HepG2 (cell line): ENCODE data around the gene NCOA5. TPM values are rescaled to one million over a fixed set of nuclear protein-coding genes. Genes with fewer than 3 reads are reported as not detected.
A peak's percentile ranks its signal among the peaks of the same experiment; 100 is the strongest.

ENCODE experiments used
- ATAC-seq: fragments of 200-7000 bp; cut with Tn5 transposase; 3 replicates; pipeline ENCODE4 v1.9.1; 2020; ENCODE audit warnings: mild to moderate bottlenecking, moderate library complexity
- BruUV-seq: library from RNA; stranded (reverse); fragments of 400-500 nt; replicated peaks from 2 replicates; lab custom pipeline; 2021; lab: Mats Ljungman, UMichigan
- CTCF ChIA-PET: fragments of 300-600 bp; formaldehyde crosslinking; extraction: SDS; loops from one replicate; lab custom pipeline; 2021; ENCODE audit warnings: low total read pairs, inconsistent platforms, low intra/inter-chr PET ratio; lab: Yijun Ruan, JAX
- POLR2A ChIA-PET: fragments of 350-600 bp; sonication (Branson Sonifier 250); formaldehyde crosslinking; loops from one replicate; lab custom pipeline; 2020; ENCODE audit warnings: antibody characterized with exemption, inconsistent platforms; lab: Yijun Ruan, JAX
- DNase-seq: peaks from one replicate; pipeline ENCODE4 v3.0.0-alpha.2; 2015; ENCODE audit warnings: low spot score
- FAIRE-seq: peaks from 3 replicates; lab custom pipeline; 2011; peaks lifted over from hg19 to GRCh38; lab: Jason Lieb, UNC
- H2AFZ ChIP-seq: one replicate; pipeline ENCODE4 v1.6.1; 2011; ENCODE audit warnings: low read length, inconsistent platforms
- H3K27ac ChIP-seq: fragments of 300-600 bp; 3 replicates; pipeline ENCODE4 v1.8.0; 2011; ENCODE audit warnings: mixed run types, mild to moderate bottlenecking, mixed read lengths, low read length, inconsistent platforms; ENCODE audit not compliant: insufficient read depth; ENCODE audit errors: extremely low read length
- H3K27me3 ChIP-seq, 2 experiments: fragments of 200-600 bp in 1 of 2; 2 replicates in 1 of 2; 3 replicates in 1 of 2; pipeline versions ENCODE4 v1.6.0 to v1.8.0; 2011; ENCODE audit warnings: low read length in 2 of 2, mild to moderate bottlenecking in 2 of 2, moderate library complexity in 2 of 2, inconsistent platforms in 1 of 2; ENCODE audit not compliant: insufficient read depth in 2 of 2, control insufficient read depth in 1 of 2
- H3K36me3 ChIP-seq, 2 experiments: fragments of 200-600 bp in 1 of 2; replicated peaks in 1 of 2; 2 replicates in 1 of 2; 3 replicates in 1 of 2; pipeline versions ENCODE4 v1.5.1 to v1.8.0; 2011; ENCODE audit warnings: low read length in 2 of 2, inconsistent platforms in 1 of 2; ENCODE audit not compliant: insufficient read depth in 2 of 2, control insufficient read depth in 1 of 2
- H3K4me1 ChIP-seq: 2 replicates; pipeline ENCODE4 v1.5.1; 2012; ENCODE audit warnings: low read length, inconsistent platforms; ENCODE audit not compliant: insufficient read depth
- H3K4me2 ChIP-seq: 2 replicates; pipeline ENCODE4 v1.6.0; 2011; ENCODE audit warnings: low read depth, low read length, inconsistent platforms
- H3K4me3 ChIP-seq, 3 experiments: fragments of 200-600 bp in 1 of 3; sonication (generic), shearing (Covaris generic) in 1 of 3; replicated peaks in 1 of 3; 2 replicates each; pipeline ENCODE4 v1.5.1; 2011 to 2016; ENCODE audit warnings: low read length in 3 of 3, inconsistent platforms in 2 of 3, low read depth in 2 of 3, mild to moderate bottlenecking in 2 of 3, control low read depth in 1 of 3, mixed read lengths in 1 of 3; ENCODE audit not compliant: insufficient read depth in 1 of 3
- H3K79me2 ChIP-seq: one replicate; pipeline ENCODE4 v1.6.1; 2011; ENCODE audit warnings: low read length, inconsistent platforms; ENCODE audit not compliant: insufficient read depth
- H3K9ac ChIP-seq: 2 replicates; pipeline ENCODE4 v1.6.0; 2011; ENCODE audit warnings: mild to moderate bottlenecking, low read depth, low read length, inconsistent platforms; ENCODE audit not compliant: insufficient read depth
- H3K9me3 ChIP-seq: 2 replicates; pipeline ENCODE4 v1.5.1; 2012; ENCODE audit warnings: mild to moderate bottlenecking, low read length
- H4K20me1 ChIP-seq: 2 replicates; pipeline ENCODE4 v1.6.0; 2011; ENCODE audit warnings: inconsistent platforms, mild to moderate bottlenecking, low read length, moderate library complexity; ENCODE audit not compliant: insufficient read depth
- AHR ChIP-seq: IDR thresholded peaks from 2 replicates; pipeline ENCODE4 v1.6.1; 2018; ENCODE audit warnings: missing genetic modification reagents, missing compliant biosample characterization
- BORCS8-MEF2B ChIP-seq: sonication (generic); formaldehyde crosslinking; IDR thresholded peaks from 2 replicates; pipeline ENCODE4 v1.8.0; 2022; ENCODE audit warnings: mild to moderate bottlenecking, missing genetic modification reagents
- CC2D1A ChIP-seq: sonication (generic); formaldehyde crosslinking; IDR thresholded peaks from 2 replicates; pipeline ENCODE4 v1.8.1; 2023; ENCODE audit warnings: mild to moderate bottlenecking, missing genetic modification reagents
- CHD2 ChIP-seq: IDR thresholded peaks from 2 replicates; pipeline ENCODE4 v1.6.1; 2011; ENCODE audit warnings: low read depth, low read length, improper control_type of control experiment
- FOXA3 ChIP-seq: IDR thresholded peaks from 2 replicates; pipeline ENCODE4 v1.6.1; 2016; ENCODE audit warnings: missing genetic modification reagents, missing compliant biosample characterization
- MATR3 ChIP-seq: sonication (generic); formaldehyde crosslinking; IDR thresholded peaks from 2 replicates; pipeline ENCODE4 v1.4.0; 2020; ENCODE audit warnings: missing genetic modification reagents
- NCOR1 ChIP-seq: fragments of 200-600 bp; sonication (generic); IDR thresholded peaks from 2 replicates; pipeline ENCODE4 v1.7.0; 2017; ENCODE audit warnings: antibody characterized with exemption, low read length, borderline replicate concordance
- TBL1XR1 ChIP-seq: fragments of 150-350 bp; IDR thresholded peaks from 2 replicates; pipeline ENCODE4 v1.6.1; 2014; ENCODE audit warnings: borderline replicate concordance, low read length; ENCODE audit not compliant: partially characterized antibody
- TGIF2 ChIP-seq: IDR thresholded peaks from 2 replicates; pipeline ENCODE4 v1.6.1; 2016; ENCODE audit warnings: control low read depth, missing compliant biosample characterization
- ZFP36L1 ChIP-seq: sonication (generic); formaldehyde crosslinking; IDR thresholded peaks from 2 replicates; pipeline ENCODE4 v1.8.0; 2022; ENCODE audit warnings: mild to moderate bottlenecking, missing genetic modification reagents, moderate library complexity
- ZNF138 ChIP-seq: sonication (generic); formaldehyde crosslinking; IDR thresholded peaks from 2 replicates; pipeline ENCODE4 v1.5.0; 2020; ENCODE audit warnings: mild to moderate bottlenecking, low read depth, missing genetic modification reagents
- ZNF274 ChIP-seq: sonication (generic); formaldehyde crosslinking; IDR thresholded peaks from 2 replicates; pipeline ENCODE4 v1.5.1; 2020; ENCODE audit warnings: mild to moderate bottlenecking, missing genetic modification reagents
- ZNF34 ChIP-seq: sonication (generic); formaldehyde crosslinking; IDR thresholded peaks from 2 replicates; pipeline ENCODE4 v1.4.0; 2020; ENCODE audit warnings: mild to moderate bottlenecking, missing genetic modification reagents, borderline replicate concordance
- ZNF558 ChIP-seq: sonication (generic); formaldehyde crosslinking; IDR thresholded peaks from 2 replicates; pipeline ENCODE4 v1.9.0; 2022; ENCODE audit warnings: mild to moderate bottlenecking, missing genetic modification reagents, borderline replicate concordance
- ZNF607 ChIP-seq: sonication (generic); formaldehyde crosslinking; IDR thresholded peaks from 2 replicates; pipeline ENCODE4 v1.5.1; 2020; ENCODE audit warnings: missing genetic modification reagents, mild to moderate bottlenecking, borderline replicate concordance
- ZNF747 ChIP-seq: sonication (generic); formaldehyde crosslinking; IDR thresholded peaks from 2 replicates; pipeline ENCODE4 v1.8.1; 2023; ENCODE audit warnings: missing genetic modification reagents, mild to moderate bottlenecking, borderline replicate concordance
- ZNF850 ChIP-seq: sonication (generic); formaldehyde crosslinking; conservative IDR thresholded peaks from 2 replicates; pipeline ENCODE4 v1.9.0; 2021; ENCODE audit warnings: mild to moderate bottlenecking, missing genetic modification reagents
- WGBS: methylation state at CpG from one replicate; pipeline ENCODE4 v1.1.6; 2017; ENCODE audit warnings: low lambda C conversion rate; 5-methylcytosine and 5-hydroxymethylcytosine counted together
- in situ Hi-C: cut with HindIII; loops from 2 replicates; pipeline ENCODE4 v1.10.0; 2017; ENCODE audit warnings: low pct_unique_long_range_greater_than_20kb; ENCODE audit not compliant: extremely low pct_ligation_motif_present
- intact Hi-C: fragments of 100-400 bp; cut with micrococcal nuclease; formaldehyde crosslinking; loops from one replicate; pipeline ENCODE4 v1.10.0; 2022; ENCODE audit not compliant: unreplicated experiment
- polyA plus RNA-seq, 8 experiments: library from polyadenylated mRNA; depleted of rRNA in 3 of 8; stranded (reverse) in 7 of 8; unstranded in 1 of 8; fragments of >200 nt; fragmentation: Illumina TruSeq in 4 of 8; extraction: Trizol in 4 of 8; gene quantifications; 2 replicates each; pipeline versions ENCODE4 v1.2.1 to v1.2.3, GENCODE V29; 2011 to 2016; ENCODE audit warnings: low read depth in 4 of 8, missing spikeins in 1 of 8, mixed read lengths in 1 of 8; ENCODE audit not compliant: insufficient read depth in 1 of 8
- total RNA-seq, 5 experiments: library from RNA; depleted of rRNA; stranded (reverse); fragments of >200 nt; fragmentation: Illumina TruSeq; extraction: Trizol; gene quantifications; 2 replicates each; pipeline ENCODE4 v1.2.3, GENCODE V29; 2016; ENCODE audit warnings: low read depth in 1 of 5
- TF ChIP-seq, protein P1 (sequence below): sonication (generic); formaldehyde crosslinking; IDR thresholded peaks from 2 replicates; pipeline ENCODE4 v1.4.0; 2020; ENCODE audit warnings: mild to moderate bottlenecking, missing genetic modification reagents
- TF ChIP-seq, protein P2 (sequence below): sonication (generic); formaldehyde crosslinking; IDR thresholded peaks from 2 replicates; pipeline ENCODE4 v1.5.1; 2020; ENCODE audit warnings: missing genetic modification reagents, mild to moderate bottlenecking, borderline replicate concordance
- TF ChIP-seq, protein P3 (sequence below): IDR thresholded peaks from 2 replicates; pipeline ENCODE4 v1.6.1; 2016; ENCODE audit warnings: mild to moderate bottlenecking
- TF ChIP-seq, protein P4 (sequence below): sonication (generic); formaldehyde crosslinking; IDR thresholded peaks from 2 replicates; pipeline ENCODE4 v1.4.0; 2020; ENCODE audit warnings: missing genetic modification reagents, borderline replicate concordance

Gene NCOA5
- total and polyA plus RNA-seq, 2 of the 13 experiments (the other 11 are each of a cell fraction or from before 2014, with no cell fraction given), result 16.5 to 28.4 TPM

DNA sequence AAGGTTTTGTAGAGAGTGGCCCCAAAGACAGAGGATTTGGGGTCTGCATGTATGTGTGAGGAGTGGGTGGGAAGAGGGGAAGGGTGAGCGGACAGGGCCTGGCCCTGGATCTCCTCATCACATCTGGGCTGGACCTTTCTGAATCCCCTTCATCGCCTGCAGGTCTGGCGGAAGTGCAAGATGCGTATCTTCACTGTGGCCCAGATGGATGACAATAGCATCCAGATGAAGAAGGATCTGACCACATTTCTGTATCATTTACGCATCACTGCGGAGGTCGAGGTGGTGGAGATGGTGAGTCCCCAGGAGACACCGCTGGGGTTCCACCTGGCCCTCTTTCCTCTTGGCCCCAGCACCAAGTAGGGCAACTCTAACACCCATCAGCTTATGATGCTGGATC, 36.3 kb downstream of the NCOA5 start (continued):
- TF ChIP-seq, protein P1, sequence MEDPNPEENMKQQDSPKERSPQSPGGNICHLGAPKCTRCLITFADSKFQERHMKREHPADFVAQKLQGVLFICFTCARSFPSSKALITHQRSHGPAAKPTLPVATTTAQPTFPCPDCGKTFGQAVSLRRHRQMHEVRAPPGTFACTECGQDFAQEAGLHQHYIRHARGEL (CRISPR knock-in tag), result no peak
- TF ChIP-seq, protein P2, sequence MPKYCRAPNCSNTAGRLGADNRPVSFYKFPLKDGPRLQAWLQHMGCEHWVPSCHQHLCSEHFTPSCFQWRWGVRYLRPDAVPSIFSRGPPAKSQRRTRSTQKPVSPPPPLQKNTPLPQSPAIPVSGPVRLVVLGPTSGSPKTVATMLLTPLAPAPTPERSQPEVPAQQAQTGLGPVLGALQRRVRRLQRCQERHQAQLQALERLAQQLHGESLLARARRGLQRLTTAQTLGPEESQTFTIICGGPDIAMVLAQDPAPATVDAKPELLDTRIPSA (CRISPR knock-in tag), result no peak
- TF ChIP-seq AHR (CRISPR knock-in tag) (no peak), ZNF138 (CRISPR knock-in tag) (no peak), CHD2 (no peak), ZNF747 (CRISPR knock-in tag) (no peak), ZNF607 (no peak), CC2D1A (CRISPR knock-in tag) (no peak), ZNF34 (CRISPR knock-in tag) (no peak), ZNF558 (CRISPR knock-in tag) (no peak)
- TF ChIP-seq, all 625 proteins: peak for 0

DNA sequence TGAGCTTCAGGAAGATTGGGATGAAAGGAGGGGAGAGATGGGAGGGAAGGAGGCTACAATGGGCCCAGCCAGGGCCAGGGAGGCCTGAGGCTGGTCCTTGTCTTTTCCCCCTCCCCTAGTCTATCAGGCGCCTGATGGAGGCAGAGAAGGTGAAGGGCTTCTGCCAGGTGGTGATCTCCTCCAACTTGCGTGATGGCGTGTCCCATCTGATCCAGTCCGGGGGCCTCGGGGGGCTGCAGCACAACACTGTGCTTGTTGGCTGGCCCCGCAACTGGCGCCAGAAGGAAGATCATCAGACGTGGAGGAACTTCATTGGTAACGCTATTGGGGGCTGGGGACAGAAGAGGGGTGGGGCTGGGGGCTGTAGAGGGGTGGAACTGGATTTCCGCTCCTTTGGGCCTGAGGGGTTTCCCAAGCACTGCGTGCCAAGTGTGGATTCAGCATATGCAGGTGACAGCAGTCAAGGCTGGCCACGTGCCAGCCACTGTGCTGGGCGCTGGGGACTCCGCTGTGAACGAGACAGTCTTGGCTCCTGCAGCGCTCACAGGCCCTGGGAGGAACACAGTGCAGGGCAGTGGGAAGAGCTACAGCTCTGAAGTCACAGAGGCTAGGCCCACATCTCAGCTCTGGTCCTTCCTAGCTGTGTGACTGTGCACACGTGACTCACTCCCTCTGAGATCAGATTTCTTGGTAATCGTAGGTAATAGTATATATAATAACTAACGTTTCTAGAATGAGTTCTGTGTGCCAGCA, 38.0 kb downstream of the NCOA5 start:
- DNase-seq (no peak), FAIRE-seq (no peak), ATAC-seq (peak; percentile 14; the same call in 2 of the 3 replicates)
- no peaks in the 10 kb centered on the region for H3K79me2 ChIP-seq
- H3K27me3 ChIP-seq, result 0 out of 5 replicates have a peak, but pooled peaks cover 0 to 6% of the 10 kb centered on the region in 2 experiments
- in situ Hi-C loops, result no loop called here
- POLR2A ChIA-PET, result no interaction called here
- no TSS peak for BruUV-seq
- H3K4me2 ChIP-seq, result no peak overlapping the region
- no peak overlapping the region for H2AFZ ChIP-seq
- peaks cover 7% of the 10 kb centered on the region; the same call in 1 of the 2 replicates for H3K4me1 ChIP-seq
- WGBS, result 23% methylated on average over 16 of the region's 19 CpGs
- intact Hi-C loops, result no loop called here
- H3K4me3 ChIP-seq, result no peak overlapping the region
- no peaks in the 10 kb centered on the region for H3K36me3 ChIP-seq
- no peaks in the 10 kb centered on the region for H3K9me3 ChIP-seq
- CTCF ChIA-PET, result no interaction called here
- no peaks in the 10 kb centered on the region; the same call in 1 of the 2 replicates for H4K20me1 ChIP-seq
- H3K9ac ChIP-seq, result no peak overlapping the region
- no peak overlapping the region for H3K27ac ChIP-seq
- TF ChIP-seq ZNF274 (CRISPR knock-in tag) (no peak), TBL1XR1 (no peak), ZNF850 (CRISPR knock-in tag) (no peak), TGIF2 (CRISPR knock-in tag) (no peak), FOXA3 (CRISPR knock-in tag) (no peak), ZFP36L1 (CRISPR knock-in tag) (no peak), NCOR1 (no peak), MATR3 (CRISPR knock-in tag) (no peak), BORCS8-MEF2B (no peak)
- TF ChIP-seq, protein P3, sequence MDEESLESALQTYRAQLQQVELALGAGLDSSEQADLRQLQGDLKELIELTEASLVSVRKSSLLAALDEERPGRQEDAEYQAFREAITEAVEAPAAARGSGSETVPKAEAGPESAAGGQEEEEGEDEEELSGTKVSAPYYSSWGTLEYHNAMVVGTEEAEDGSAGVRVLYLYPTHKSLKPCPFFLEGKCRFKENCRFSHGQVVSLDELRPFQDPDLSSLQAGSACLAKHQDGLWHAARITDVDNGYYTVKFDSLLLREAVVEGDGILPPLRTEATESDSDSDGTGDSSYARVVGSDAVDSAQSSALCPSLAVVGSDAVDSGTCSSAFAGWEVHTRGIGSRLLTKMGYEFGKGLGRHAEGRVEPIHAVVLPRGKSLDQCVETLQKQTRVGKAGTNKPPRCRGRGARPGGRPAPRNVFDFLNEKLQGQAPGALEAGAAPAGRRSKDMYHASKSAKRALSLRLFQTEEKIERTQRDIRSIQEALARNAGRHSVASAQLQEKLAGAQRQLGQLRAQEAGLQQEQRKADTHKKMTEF (CRISPR knock-in tag), result no peak
- TF ChIP-seq, protein P4, sequence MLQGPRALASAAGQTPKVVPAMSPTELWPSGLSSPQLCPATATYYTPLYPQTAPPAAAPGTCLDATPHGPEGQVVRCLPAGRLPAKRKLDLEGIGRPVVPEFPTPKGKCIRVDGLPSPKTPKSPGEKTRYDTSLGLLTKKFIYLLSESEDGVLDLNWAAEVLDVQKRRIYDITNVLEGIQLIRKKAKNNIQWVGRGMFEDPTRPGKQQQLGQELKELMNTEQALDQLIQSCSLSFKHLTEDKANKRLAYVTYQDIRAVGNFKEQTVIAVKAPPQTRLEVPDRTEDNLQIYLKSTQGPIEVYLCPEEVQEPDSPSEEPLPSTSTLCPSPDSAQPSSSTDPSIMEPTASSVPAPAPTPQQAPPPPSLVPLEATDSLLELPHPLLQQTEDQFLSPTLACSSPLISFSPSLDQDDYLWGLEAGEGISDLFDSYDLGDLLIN (CRISPR knock-in tag), result no peak
